HG02678 (cell line): ENCODE measurements around the gene ZFAND6.

Experiments
- ATAC-seq: cut with Tn5 transposase; IDR thresholded peaks from one replicate; pipeline ENCODE4 v1.9.1; 2021; ENCODE audit warnings: mild to moderate bottlenecking, moderate library complexity; ENCODE audit not compliant: unreplicated experiment

Gene ZFAND6

DNA sequence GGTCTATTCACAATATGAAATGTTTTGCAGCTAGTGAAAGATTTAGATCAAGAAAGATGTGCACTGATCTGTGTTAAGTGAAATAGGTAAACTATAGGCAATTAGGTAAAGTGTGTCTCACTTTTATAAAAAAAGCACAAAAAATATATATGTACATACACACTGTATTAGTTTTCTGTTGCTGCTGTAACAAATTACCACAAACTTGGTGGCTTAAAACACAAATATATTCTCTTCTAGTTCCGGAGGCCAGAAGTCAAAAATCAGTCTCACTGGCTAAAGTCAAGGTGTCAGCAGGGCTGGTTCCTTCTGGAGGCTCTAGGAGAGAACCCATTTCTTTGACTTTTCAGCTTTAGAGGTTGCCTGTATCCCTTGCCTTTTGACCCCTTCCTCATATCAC lies 104.4 kb downstream of the ZFAND6 start:
- no peak for ATAC-seq

- no peak for ATAC-seq
Measured at GRCh38 chr15:80167936-80168335, 108.5 kb downstream of the ZFAND6 start.

DNA sequence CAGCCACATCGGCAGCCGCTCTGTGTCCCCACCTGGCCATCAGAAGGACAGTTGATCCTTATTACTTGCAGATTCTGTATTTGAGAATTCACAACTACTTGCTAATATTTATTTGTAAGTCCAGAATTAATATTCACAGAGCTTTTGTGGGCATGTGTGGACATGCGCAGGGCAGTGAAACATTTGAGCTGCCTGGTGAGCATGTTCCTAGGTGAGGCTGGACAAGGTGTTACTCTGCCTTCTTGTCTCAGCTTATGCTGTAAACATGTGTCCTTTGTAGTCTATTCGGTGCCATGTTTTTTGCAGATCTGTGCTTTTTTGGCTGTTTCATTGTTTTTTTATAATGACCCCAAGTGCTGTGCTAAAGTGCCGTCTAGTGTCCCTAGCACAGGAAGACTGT lies 108.9 kb downstream of the ZFAND6 start:
- ATAC-seq, result no peak

DNA sequence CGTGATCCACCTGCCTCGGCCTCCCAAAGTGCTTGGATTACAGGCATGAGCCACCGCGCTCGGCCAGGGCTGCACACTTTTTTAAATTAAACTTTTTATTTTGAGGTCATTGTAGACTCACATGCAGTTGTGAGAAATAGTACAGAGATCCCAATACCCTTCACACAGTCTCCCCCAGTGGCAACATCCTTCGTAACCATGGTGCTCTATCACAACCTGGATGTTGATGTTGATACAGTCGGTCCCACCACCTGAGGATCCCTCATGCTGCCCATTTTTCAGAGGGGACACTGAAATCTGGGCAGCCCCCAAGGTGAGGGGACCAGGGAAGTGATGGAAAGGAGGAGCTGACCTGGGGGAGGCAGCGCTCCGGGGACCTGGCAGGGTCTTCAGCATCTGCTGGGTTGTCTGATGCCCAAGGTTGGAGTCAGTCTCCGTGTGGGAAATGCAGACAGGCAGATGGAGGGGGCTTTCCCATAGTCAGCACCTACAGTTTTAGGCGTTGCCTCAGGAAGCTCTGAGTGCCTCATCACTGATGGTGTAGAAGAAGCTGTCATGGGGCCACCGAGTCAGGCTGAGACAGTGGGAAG lies 110.4 kb downstream of the ZFAND6 start:
- no peak for ATAC-seq

- no peak for ATAC-seq
Measured at GRCh38 chr15:80170596-80170995, 111.1 kb downstream of the ZFAND6 start.

- ATAC-seq, result no peak
Measured at GRCh38 chr15:80171787-80172186, 112.3 kb downstream of the ZFAND6 start.

DNA sequence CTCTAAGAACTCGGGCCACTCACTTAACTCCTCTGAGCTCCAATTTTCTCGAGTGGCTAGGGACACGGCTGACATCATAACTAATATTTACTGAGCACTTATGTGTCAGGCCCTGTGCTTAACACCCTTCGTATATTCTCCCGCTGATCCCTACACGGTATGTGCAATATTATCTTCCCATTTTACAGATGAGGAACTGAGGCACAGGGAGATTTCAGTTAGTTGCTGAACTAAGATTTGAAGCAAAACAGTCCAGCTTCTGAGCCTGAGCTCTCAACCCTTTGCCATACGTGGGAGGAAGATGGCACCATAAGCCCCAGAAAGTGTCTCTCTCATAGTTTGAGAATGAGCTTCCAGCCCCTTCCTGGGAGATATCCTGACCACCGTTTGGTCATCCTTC lies 112.9 kb downstream of the ZFAND6 start:
- ATAC-seq, result no peak

DNA sequence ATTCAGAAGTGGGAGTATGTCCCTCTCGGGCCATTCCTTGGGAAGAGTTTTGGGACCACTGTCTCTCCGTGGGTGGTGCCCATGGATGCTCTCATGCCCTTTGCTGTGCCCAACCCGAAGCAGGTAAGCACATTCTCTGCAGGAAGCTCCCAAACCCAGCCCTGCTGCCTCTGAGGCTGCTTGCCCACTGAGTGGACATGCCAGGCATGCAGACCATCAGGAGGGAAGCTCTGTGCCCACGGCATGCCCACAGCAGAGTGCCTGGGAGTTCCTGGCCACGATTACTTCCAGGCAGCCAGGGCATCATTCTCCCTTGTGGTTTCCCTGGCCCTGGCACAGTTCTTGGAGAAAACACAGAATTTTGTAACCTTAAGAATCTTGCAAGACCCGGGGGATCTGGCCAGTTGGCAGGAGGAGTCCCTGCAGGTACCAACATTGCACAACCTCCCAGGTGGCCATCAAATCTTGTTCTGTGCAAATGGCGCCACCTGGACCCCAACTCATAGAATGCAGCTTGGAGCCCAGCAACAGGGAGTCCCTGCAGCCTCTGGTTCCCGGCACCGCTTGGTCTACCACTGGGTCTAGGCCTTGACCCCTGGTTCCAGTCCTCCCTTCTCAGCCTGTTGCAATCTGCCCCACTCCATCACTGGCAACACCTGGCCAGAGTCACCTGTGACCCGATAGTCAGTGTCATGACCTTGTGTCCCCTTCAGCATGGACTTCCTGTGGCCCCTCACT lies 113.7 kb downstream of the ZFAND6 start:
- peak; percentile 64 for ATAC-seq

GRCh38 chr15:80174017-80174746 lies 114.7 kb downstream of the ZFAND6 start:
- no peak for ATAC-seq

GRCh38 chr15:80175436-80175835 lies 116.0 kb downstream of the ZFAND6 start:
- no peak for ATAC-seq

- no peak for ATAC-seq
Measured at GRCh38 chr15:80176443-80176842, 117.0 kb downstream of the ZFAND6 start.

DNA sequence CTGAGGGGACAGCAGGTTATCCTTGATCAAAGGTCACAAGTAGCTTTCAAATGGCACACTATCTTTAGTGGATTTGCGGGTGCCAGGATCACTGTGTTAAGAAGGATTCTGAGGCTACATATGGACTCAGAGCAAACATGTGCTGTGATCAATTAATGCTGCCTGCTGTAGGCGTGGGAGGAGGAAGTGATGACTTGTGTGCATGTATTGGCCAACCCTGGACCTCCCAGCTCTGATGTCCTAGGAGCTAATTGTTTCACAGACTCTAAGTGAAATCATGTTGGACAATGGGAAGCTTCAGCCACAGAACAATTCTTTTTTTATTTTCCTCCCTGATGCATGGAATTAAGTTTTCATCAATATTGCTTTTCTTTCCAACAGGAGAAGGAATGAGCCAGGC lies 117.7 kb downstream of the ZFAND6 start:
- no peak for ATAC-seq

- no peak for ATAC-seq
Measured at GRCh38 chr15:80179025-80179759, 119.7 kb downstream of the ZFAND6 start.

- ATAC-seq, result no peak
Measured at GRCh38 chr15:80179935-80180334, 120.5 kb downstream of the ZFAND6 start.

DNA sequence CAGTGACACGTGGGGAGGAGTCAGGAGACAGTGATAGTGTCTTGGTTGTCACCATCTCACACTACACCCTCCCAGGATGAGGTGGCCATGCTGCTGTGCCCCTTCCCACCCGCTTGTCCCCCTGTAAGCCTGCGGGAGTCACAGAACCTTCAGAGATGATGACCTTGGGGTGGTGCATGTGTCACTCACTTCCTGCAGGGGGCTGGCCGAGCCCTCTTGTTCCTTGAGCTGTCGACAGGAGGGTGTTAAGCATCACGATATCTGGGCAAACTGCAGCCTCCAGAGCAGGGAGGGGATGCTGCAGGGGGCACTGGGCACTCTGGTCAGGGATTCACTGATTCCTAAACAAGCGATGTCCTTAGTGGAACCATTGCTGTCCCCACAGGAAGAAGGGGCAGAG lies 121.0 kb downstream of the ZFAND6 start:
- ATAC-seq, result no peak

DNA sequence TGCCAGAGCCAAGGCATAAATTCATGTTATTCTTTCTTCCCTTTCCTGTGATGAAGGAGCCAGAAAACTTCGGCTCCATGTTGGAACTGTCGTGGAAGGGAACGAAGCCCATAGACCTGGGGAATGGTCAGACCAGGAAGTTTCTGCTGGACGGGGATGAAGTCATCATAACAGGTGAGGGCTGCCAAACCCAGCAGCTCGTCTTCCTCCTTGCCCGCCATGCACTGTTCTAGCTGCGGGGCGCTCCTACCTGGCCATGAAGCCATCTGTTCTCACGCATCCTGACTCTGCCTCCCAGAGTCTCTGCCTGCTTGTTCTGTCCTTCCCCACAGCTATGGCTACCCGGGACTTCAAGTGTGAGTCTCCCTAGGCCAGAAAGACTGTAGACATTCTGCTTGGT lies 121.5 kb downstream of the ZFAND6 start:
- no peak for ATAC-seq

GRCh38 chr15:80182611-80183261 lies 123.3 kb downstream of the ZFAND6 start:
- no peak for ATAC-seq

GRCh38 chr15:80183306-80183705 lies 123.8 kb downstream of the ZFAND6 start:
- ATAC-seq, result no peak

- no peak for ATAC-seq
Measured at GRCh38 chr15:80183886-80184285, 124.4 kb downstream of the ZFAND6 start.

DNA sequence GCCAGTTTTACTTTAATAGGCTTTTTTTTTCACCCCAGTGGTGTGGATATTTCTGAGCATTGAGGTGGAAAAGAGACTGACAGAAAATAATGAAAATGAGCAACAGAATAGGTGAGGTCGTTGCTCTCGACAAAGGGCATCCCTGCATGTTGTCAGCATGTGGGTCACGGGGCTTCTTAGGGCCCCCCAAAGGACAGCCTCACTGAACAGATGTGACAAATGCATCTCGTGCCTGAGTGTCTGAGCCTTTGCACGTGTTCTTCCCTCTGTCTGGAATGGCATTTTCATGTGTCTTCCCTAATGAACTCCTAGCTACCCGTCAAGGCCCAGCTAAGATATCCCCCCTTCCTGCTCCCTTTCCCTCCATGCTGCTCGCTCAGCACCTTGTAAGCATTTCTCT lies 125.1 kb downstream of the ZFAND6 start:
- no peak for ATAC-seq

GRCh38 chr15:80185152-80185551 lies 125.7 kb downstream of the ZFAND6 start:
- ATAC-seq, result no peak
